Nephron (organoid): Measurements from ENCODE around the gene PEAK3.

Experiments
- H3K27ac Mint-ChIP-seq, 3 experiments: 2 replicates each; pipeline ENCODE4 v1.8.0; 2020; ENCODE audit warnings: mixed read lengths in 3 of 3, mild to moderate bottlenecking in 2 of 3, moderate library complexity in 1 of 3
- H3K27me3 Mint-ChIP-seq: 2 replicates; pipeline ENCODE4 v1.8.0; 2021; ENCODE audit warnings: low read depth, mild to moderate bottlenecking, moderate library complexity, mixed read lengths
- H3K36me3 Mint-ChIP-seq: 2 replicates; pipeline ENCODE4 v1.8.0; 2020; ENCODE audit warnings: low read depth, mixed read lengths
- H3K4me1 Mint-ChIP-seq: 2 replicates; pipeline ENCODE4 v1.8.0; 2020; ENCODE audit warnings: mixed read lengths
- H3K4me3 Mint-ChIP-seq, 3 experiments: 2 replicates each; pipeline ENCODE4 v1.8.0; 2020; ENCODE audit warnings: mild to moderate bottlenecking in 3 of 3, mixed read lengths in 3 of 3, moderate library complexity in 2 of 3
- H3K9me3 Mint-ChIP-seq: 2 replicates; pipeline ENCODE4 v1.8.0; 2020; ENCODE audit warnings: mixed read lengths
- CTCF ChIP-seq, 3 experiments: fragments of 200-600 bp; sonication (generic); IDR thresholded peaks; one replicate each; pipeline ENCODE4 v1.5.0; 2021; ENCODE audit warnings: antibody characterized with exemption in 3 of 3; ENCODE audit not compliant: unreplicated experiment in 3 of 3

The PEAK3 gene

GRCh38 chr19:2328401-2329148 lies 46.6 kb upstream of the PEAK3 start, which contains the start of the genes LSM7 and SPPL2B:
Gene LSM7, minus strand, starts transcription at chr19:2328586. Its CDS starts 20 bp downstream, at chr19:2328566.
Gene SPPL2B, plus strand, starts transcription at chr19:2328684. Its CDS starts 26 bp downstream, at chr19:2328710.
- no peak for TF ChIP-seq CTCF (IDR thresholded peaks at IDR 0.05; ENCODE audit: unreplicated experiment in 3 of 3)
- Mint-ChIP-seq H3K9me3 (no peaks in the 10 kb centered on the region), H3K27ac (peak within 1 kb of the TSS; percentile 94 to 98 (median 96)), H3K27me3 (peaks cover 3% of the 10 kb centered on the region), H3K36me3 (peaks cover 14% of the 10 kb centered on the region), H3K4me1 (peaks cover 68% of the 10 kb centered on the region), H3K4me3 (peak within 1 kb of the TSS; percentile 99)

GRCh38 chr19:2327773-2328400 lies 45.9 kb upstream of the PEAK3 start:
- H3K27me3 Mint-ChIP-seq = peaks cover 3% of the 10 kb centered on the region
- TF ChIP-seq CTCF (IDR thresholded peaks at IDR 0.05; ENCODE audit: unreplicated experiment in 3 of 3) = no peak

GRCh38 chr19:2326699-2327360 lies 44.9 kb upstream of the PEAK3 start:
- Mint-ChIP-seq H3K27me3 (peaks cover 3% of the 10 kb centered on the region), H3K9me3 (no peaks in the 10 kb centered on the region), H3K27ac (peak overlapping the region in 1 of 3 experiments; percentile 46), H3K4me1 (peaks cover 60% of the 10 kb centered on the region), H3K36me3 (peaks cover 14% of the 10 kb centered on the region), H3K4me3 (peak overlapping the region; percentile 99)
- no peak for TF ChIP-seq CTCF (IDR thresholded peaks at IDR 0.05; ENCODE audit: unreplicated experiment in 3 of 3)

More at GRCh38 chr19:2327773-2328400, 45.9 kb upstream of the PEAK3 start:
- H3K36me3 Mint-ChIP-seq = peaks cover 14% of the 10 kb centered on the region
- peak overlapping the region; percentile 99 for H3K4me3 Mint-ChIP-seq
- peaks cover 64% of the 10 kb centered on the region for H3K4me1 Mint-ChIP-seq
- H3K9me3 Mint-ChIP-seq = no peaks in the 10 kb centered on the region
- H3K27ac Mint-ChIP-seq = peak overlapping the region; percentile 94 to 96 (median 95)

- H3K4me3 Mint-ChIP-seq = peak overlapping the region; percentile 76 to 99 (median 99)
- H3K9me3 Mint-ChIP-seq = no peaks in the 10 kb centered on the region
- TF ChIP-seq CTCF (IDR thresholded peaks at IDR 0.05; ENCODE audit: unreplicated experiment in 3 of 3) = no peak
- H3K27ac Mint-ChIP-seq = peak overlapping the region in 2 of 3 experiments; percentile 6 to 77
- H3K36me3 Mint-ChIP-seq = peaks cover 14% of the 10 kb centered on the region
- H3K4me1 Mint-ChIP-seq = peaks cover 48% of the 10 kb centered on the region
- H3K27me3 Mint-ChIP-seq = peaks cover 3% of the 10 kb centered on the region
Measured at GRCh38 chr19:2325281-2326046, 43.5 kb upstream of the PEAK3 start.

GRCh38 chr19:2324220-2324948 lies 42.4 kb upstream of the PEAK3 start:
- H3K4me1 Mint-ChIP-seq = peaks cover 37% of the 10 kb centered on the region
- H3K27me3 Mint-ChIP-seq = peaks cover 3% of the 10 kb centered on the region
- H3K9me3 Mint-ChIP-seq = no peaks in the 10 kb centered on the region
- peaks cover 14% of the 10 kb centered on the region for H3K36me3 Mint-ChIP-seq
- peak overlapping the region; percentile 46 to 67 (median 58) for H3K4me3 Mint-ChIP-seq
- H3K27ac Mint-ChIP-seq = no peak overlapping the region
- TF ChIP-seq CTCF (IDR thresholded peaks at IDR 0.05; ENCODE audit: unreplicated experiment in 3 of 3) = no peak
